NT2/D1 (cell line): ENCODE measurements around the gene LTBP1.

ENCODE experiments used
- SUZ12 ChIP-seq: IDR thresholded peaks from 2 replicates; pipeline ENCODE4 v1.6.1; 2011; ENCODE audit not compliant: insufficient read length, insufficient read depth; ENCODE audit errors: extremely low read depth
- YY1 ChIP-seq: IDR thresholded peaks from 2 replicates; pipeline ENCODE4 v1.6.1; 2011; ENCODE audit not compliant: insufficient read length, insufficient read depth
- ZNF274 ChIP-seq: IDR thresholded peaks from 2 replicates; pipeline ENCODE4 v1.6.1; 2011; ENCODE audit warnings: mild to moderate bottlenecking, low read depth, low read length

- TF ChIP-seq YY1 (no peak), ZNF274 (no peak), SUZ12 (no peak)
These were observed 64.6 kb downstream of the LTBP1 start for GRCh38 chr2:33011373-33011772.
